Cardiac muscle cell (in vitro differentiated cells and primary cell): Measurements from ENCODE around the gene TOX2. TPM values are rescaled to one million over a fixed set of nuclear protein-coding genes. Genes with fewer than 3 reads are reported as not detected.

Source experiments
- DNase-seq, 2 donors: peaks; one replicate each; pipeline versions ENCODE4 v3.0.0 to v3.0.0-alpha.2; 2010 to 2017; ENCODE audit warnings: low read depth in 1 of 2, low spot score in 1 of 2
- H3K27ac ChIP-seq: fragments of 200-600 bp; sonication (generic); 2 replicates; pipeline ENCODE4 v1.5.1; 2016
- H3K27me3 ChIP-seq: fragments of 200-600 bp; sonication (generic); 2 replicates; pipeline ENCODE4 v1.6.0; 2016; ENCODE audit warnings: control low read depth
- H3K36me3 ChIP-seq: fragments of 200-600 bp; sonication (generic); 2 replicates; pipeline ENCODE4 v1.5.1; 2016; ENCODE audit warnings: control low read depth
- H3K4me1 ChIP-seq: fragments of 200-600 bp; sonication (generic); 2 replicates; pipeline ENCODE4 v1.8.1; 2017; ENCODE audit warnings: low read depth, mild to moderate bottlenecking, mixed run types
- H3K4me3 ChIP-seq: fragments of 200-600 bp; sonication (generic); 2 replicates; pipeline ENCODE4 v1.5.1; 2016; ENCODE audit warnings: mild to moderate bottlenecking
- H3K9me3 ChIP-seq: fragments of 200-600 bp; sonication (generic); 2 replicates; pipeline ENCODE4 v1.5.1; 2017; ENCODE audit warnings: low read depth, mild to moderate bottlenecking, control low read depth
- CTCF ChIP-seq: IDR thresholded peaks from 2 replicates; pipeline ENCODE4 v1.5.1; 2012; ENCODE audit warnings: low read depth, mild to moderate bottlenecking, low read length
- polyA plus RNA-seq: library from polyadenylated mRNA; unstranded; fragments of >200 nt; fragmentation: Nextera tagmentation; extraction: Ambion mirVana; gene quantifications from 2 replicates; pipeline ENCODE4 v1.2.1, GENCODE V29; 2016
- total RNA-seq: library from RNA; depleted of rRNA; stranded (reverse); fragments of >200 nt; gene quantifications from 2 replicates; pipeline ENCODE4 v1.2.3, GENCODE V29; 2016

TOX2 gene
- total and polyA plus RNA-seq, 2 experiments from 2014 or later = 0.09 to 0.32 TPM

DNA sequence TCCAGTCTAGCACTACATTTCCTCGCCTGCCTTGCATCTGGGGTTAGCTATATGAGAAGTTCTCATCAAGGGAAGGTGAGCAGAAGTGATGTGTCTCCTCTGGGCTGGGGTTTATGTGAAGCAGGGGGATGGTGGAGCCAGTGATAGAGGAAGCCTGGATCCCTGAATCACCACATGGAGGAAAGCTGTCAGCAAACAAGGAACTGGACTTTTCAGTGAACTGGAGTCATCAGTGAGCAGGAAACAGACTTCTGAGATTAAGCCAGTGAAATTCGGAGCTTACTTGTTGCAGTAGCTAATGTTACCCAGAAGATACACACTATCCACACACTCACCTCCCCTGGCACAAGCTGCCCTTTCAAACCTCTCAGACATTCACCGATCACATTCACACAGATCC lies 13.4 kb upstream of the TOX2 start:
- no peak for DNase-seq
- Histone ChIP-seq H3K9me3 (no peaks in the 10 kb centered on the region), H3K4me3 (no peak overlapping the region), H3K27ac (no peak overlapping the region), H3K27me3 (no peaks in the 10 kb centered on the region), H3K36me3 (no peaks in the 10 kb centered on the region), H3K4me1 (peaks cover 6% of the 10 kb centered on the region)
- TF ChIP-seq CTCF = no peak

DNA sequence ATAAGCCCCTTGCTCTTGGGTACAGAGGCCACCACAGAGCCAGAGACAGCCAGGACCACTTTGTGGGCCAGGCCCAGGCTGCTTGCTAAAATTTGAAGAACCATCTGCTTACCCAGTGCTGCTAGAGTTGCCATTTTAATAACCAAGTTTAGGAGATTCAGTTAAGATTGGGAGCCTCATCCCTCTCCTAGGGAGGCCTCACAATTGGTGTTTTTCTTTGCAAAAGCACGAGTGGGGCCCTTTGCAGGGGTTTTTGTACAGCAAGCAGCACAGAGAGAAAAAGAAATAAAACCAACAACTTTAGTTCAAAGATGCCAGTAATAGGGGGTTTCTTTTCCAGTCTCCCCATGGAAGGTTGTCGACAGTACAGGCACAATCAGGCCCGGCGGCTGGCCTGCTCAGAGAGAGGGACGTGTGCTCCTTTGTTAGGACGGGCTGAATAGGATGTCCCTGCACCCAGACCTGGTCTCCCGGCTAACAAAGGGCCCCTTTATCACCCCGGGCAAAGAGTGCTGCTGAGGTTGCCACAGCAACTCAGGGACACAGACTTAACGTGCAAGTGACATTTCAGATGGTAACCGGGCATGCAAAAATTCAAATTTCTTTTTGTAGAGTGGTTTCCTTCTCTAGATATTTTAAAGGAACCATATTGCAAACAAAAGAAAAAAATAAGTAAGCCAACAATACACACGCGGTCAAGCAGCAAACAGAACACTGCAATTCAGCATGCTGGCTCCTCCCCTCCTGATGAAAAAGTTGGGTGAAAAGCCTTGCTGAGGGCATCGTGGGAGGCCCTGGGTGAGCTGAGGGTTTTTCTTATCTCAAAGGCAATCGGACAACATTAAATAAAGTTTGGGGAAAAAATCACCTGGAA lies 10.5 kb upstream of the TOX2 start:
- Histone ChIP-seq H3K4me3 (no peak overlapping the region), H3K4me1 (peaks cover 6% of the 10 kb centered on the region), H3K27ac (no peak overlapping the region), H3K27me3 (no peaks in the 10 kb centered on the region), H3K9me3 (no peaks in the 10 kb centered on the region), H3K36me3 (no peaks in the 10 kb centered on the region)
- DNase-seq = no peak
- no peak for TF ChIP-seq CTCF

DNA sequence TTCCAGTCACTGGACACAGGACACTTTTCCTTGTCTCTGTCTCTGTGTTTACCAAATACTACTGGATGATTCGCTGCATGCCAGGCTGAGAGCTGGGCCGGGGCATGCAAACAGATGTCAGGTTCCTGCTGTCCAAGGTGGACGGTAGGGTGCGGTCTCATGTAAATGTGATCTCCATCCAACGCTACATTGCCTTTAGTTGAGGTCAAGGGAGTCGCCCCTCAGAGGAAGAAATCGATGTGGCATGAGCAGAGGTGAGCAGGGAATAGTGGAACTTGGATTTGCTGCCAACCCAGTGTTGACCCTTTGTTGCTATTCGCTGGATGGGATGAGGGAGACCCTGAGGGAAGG lies 9.8 kb upstream of the TOX2 start:
- no peak overlapping the region for H3K27ac ChIP-seq
- H3K4me3 ChIP-seq = no peak overlapping the region
- DNase-seq = no peak
- no peak for TF ChIP-seq CTCF
- peaks cover 6% of the 10 kb centered on the region for H3K4me1 ChIP-seq
- H3K27me3 ChIP-seq = no peaks in the 10 kb centered on the region
- H3K36me3 ChIP-seq = no peaks in the 10 kb centered on the region
- no peaks in the 10 kb centered on the region for H3K9me3 ChIP-seq

DNA sequence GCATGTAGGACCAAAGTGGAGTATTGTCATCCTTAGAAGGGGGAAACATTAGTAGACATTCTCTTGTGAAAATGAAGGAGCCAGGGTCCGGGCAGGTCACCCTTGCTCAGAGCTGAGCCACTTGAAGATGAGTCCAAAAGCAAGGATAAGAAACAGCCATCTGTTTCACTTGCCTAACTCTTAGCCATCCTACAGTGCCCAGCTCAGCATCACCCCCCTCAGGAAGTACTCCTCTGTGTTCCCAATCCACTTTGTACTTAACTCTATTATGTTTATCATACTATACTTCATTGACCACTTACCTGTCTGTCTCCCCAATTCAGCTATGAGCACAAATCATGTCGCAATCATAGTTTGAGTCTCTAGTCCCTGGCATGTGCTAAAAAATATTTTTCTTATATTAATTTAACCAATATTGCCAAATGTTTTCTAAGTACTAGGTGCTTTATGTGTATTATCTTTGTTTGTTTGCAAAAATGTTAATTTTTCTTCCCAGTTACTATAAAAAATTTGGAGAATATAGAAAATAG lies 8.1 kb upstream of the TOX2 start:
- Histone ChIP-seq H3K4me1 (peaks cover 6% of the 10 kb centered on the region), H3K9me3 (no peaks in the 10 kb centered on the region), H3K4me3 (no peak overlapping the region), H3K36me3 (no peaks in the 10 kb centered on the region), H3K27ac (no peak overlapping the region), H3K27me3 (no peaks in the 10 kb centered on the region)
- TF ChIP-seq CTCF = no peak
- no peak for DNase-seq

GRCh38 chr20:43909211-43909610 lies 5.4 kb upstream of the TOX2 start:
- no peak for DNase-seq
- H3K27me3 ChIP-seq = peaks cover 11% of the 10 kb centered on the region

More at GRCh38 chr20:43909211-43909610, 5.4 kb upstream of the TOX2 start:
- H3K4me3 ChIP-seq = no peak overlapping the region
- no peak overlapping the region for H3K27ac ChIP-seq
- H3K4me1 ChIP-seq = peaks cover 3% of the 10 kb centered on the region
- H3K36me3 ChIP-seq = no peaks in the 10 kb centered on the region
- no peak for TF ChIP-seq CTCF
- no peaks in the 10 kb centered on the region for H3K9me3 ChIP-seq
